Heart right ventricle (tissue), 16 donors: ENCODE measurements around the gene UBE2G2. TPM values are rescaled to one million over a fixed set of nuclear protein-coding genes. Genes with fewer than 3 reads are reported as not detected.

Experiments
- ATAC-seq, 8 donors: fragments of 200-7000 bp; cut with Tn5 transposase; one replicate each; pipeline ENCODE4 v1.9.1; 2020; ENCODE audit warnings: mild to moderate bottlenecking in 8 of 8, moderate library complexity in 8 of 8, moderate number of reproducible peaks in 1 of 8
- DNase-seq, 2 donors: peaks; one replicate each; pipeline ENCODE4 v3.0.0-alpha.2; 2020
- H3K27ac ChIP-seq, 10 donors: fragments of 200-600 bp; sonication (generic) in 2 of 10; one replicate each; pipeline versions ENCODE4 v1.5.0 to v1.8.0; 2020 to 2022; ENCODE audit warnings: mild to moderate bottlenecking in 3 of 10
- H3K27me3 ChIP-seq, 7 donors: fragments of 200-600 bp; one replicate each; pipeline ENCODE4 v1.8.0; 2021 to 2022; ENCODE audit warnings: mild to moderate bottlenecking in 2 of 7
- H3K36me3 ChIP-seq, 9 donors: fragments of 200-600 bp; sonication (generic) in 1 of 9; one replicate each; pipeline versions ENCODE4 v1.5.0 to v1.8.0; 2020 to 2022; ENCODE audit warnings: mild to moderate bottlenecking in 2 of 9
- H3K4me1 ChIP-seq, 9 donors: fragments of 200-600 bp; sonication (generic) in 1 of 9; one replicate each; pipeline versions ENCODE4 v1.5.0 to v1.8.0; 2020 to 2022; ENCODE audit warnings: mild to moderate bottlenecking in 4 of 9
- H3K4me3 ChIP-seq, 10 donors: fragments of 200-600 bp; sonication (generic) in 2 of 10; one replicate each; pipeline versions ENCODE4 v1.5.0 to v1.8.0; 2020 to 2022; ENCODE audit warnings: mild to moderate bottlenecking in 7 of 10, moderate library complexity in 2 of 10
- H3K9me3 ChIP-seq, 11 donors: fragments of 200-600 bp in 10 of 11; sonication (generic) in 2 of 11; one replicate each; pipeline versions ENCODE4 v1.5.0 to v1.8.0; 2013 to 2022; ENCODE audit warnings: mild to moderate bottlenecking in 2 of 11, control low read depth in 1 of 11, moderate library complexity in 1 of 11
- WGBS, 2 donors: extraction: QIAGEN DNeasy Blood & Tissue Kit; methylation state at CpG; one replicate each; pipeline ENCODE4 v1.1.7; 2013; ENCODE audit warnings: inconsistent platforms in 1 of 2; 5-methylcytosine and 5-hydroxymethylcytosine counted together
- intact Hi-C, 10 donors: fragments of 100-400 bp; cut with DNase I; formaldehyde crosslinking; loops; one replicate each; pipeline versions ENCODE4 v1.11.1 to v1.14.2; 2022
- polyA plus RNA-seq, 2 donors: library from polyadenylated mRNA; stranded (reverse); fragments of 200-250 nt; gene quantifications; one replicate each; pipeline ENCODE4 v1.2.3, GENCODE V29; 2013
- total RNA-seq, 10 donors: library from RNA; stranded (reverse); fragmentation: NEBNext Ultra II Directional in 3 of 10; extraction: Animal tissue kit (Norgen Biotek cat#: 25700) in 3 of 10; gene quantifications; one replicate each; pipeline versions ENCODE4 v1.2.1 to v1.2.4, GENCODE V29; 2021 to 2023
- TF ChIP-seq, protein P1 (sequence below), 9 donors: fragments of 200-600 bp; sonication (generic) in 2 of 9; IDR thresholded peaks; one replicate each; pipeline versions ENCODE4 v1.5.0 to v1.8.0; 2021 to 2022; ENCODE audit warnings: antibody characterized with exemption in 9 of 9, mild to moderate bottlenecking in 5 of 9, moderate library complexity in 1 of 9
- donor health status: Arrhythmogenic right ventricular cardiomyopathy.
- donor health status: ischemic (EF 13 %, LVEDD 7.1; RV severe dilation, severe dysfunction).
- donor health status: healthy with polysubstance abuse.
- donor health status: DM: no; HTN: yes; CAD: no.
- donor health status: DM: no; HTN: no; CAD: no.
- donor health status: ischemic (EF 25% LVEDD 6.9; RV normal size, moderate dysfunction).
- donor health status: ischemic (EF 25% LVEDD 5.7; RV mildly dilated, moderate dysfunction).
- donor health status: healthy.
- donor health status: DM: yes; HTN: yes; CAD: no.
- donor health status: Ischemic cardiomyopathy.
- donor health status: ischemic (EF 35%, LVEDD 5.7; RV mildly dilated, moderate dysfunction).
- donor health status: nonischemic (EF 11% LVEDD 7.7; RV severe dilation, severe dysfunction).
- donor health status: DM: yes; HTN: yes; CAD: no.
- donor health status: PGD.
- donor health status: ischemic (EF 29% LVEDD 5.4; RV normal size, mild dysfunction).
- donor health status: nonischemic (EF 23%, LVEDD 6.1; RV moderate dilation, normal function).

UBE2G2 gene
- total and polyA plus RNA-seq, 12 donors: 39.6 to 89.5 (median 63.2) TPM

DNA sequence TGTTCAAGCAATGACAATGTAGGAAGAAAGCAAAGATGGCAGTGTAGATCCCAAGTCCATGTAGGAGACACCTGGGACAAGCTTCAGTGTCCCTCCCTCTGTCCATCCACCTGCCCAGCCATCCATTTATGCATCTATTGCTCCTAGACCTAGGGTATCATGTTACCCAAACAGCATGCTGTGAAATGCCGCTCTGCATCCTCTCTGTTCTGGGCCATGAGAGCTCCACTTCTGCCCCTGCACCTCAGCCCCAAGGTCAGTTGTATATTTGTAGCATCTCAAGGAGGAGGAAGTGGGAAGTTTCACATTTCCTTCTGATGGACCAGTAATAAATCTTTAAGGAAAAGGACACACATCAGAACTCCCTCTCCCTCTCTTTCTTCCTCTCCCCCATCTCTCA lies 62.3 kb downstream of the UBE2G2 start:
- Histone ChIP-seq H3K27ac (no peak overlapping the region), H3K4me3 (no peak overlapping the region), H3K27me3 (peaks cover 0 to 6% (median 0%) of the 10 kb centered on the region in 7 donors), H3K9me3 (peaks cover 0 to 54% (median 28%) of the 10 kb centered on the region in 11 donors), H3K4me1 (no peaks in the 10 kb centered on the region), H3K36me3 (no peaks in the 10 kb centered on the region)
- ATAC-seq (no peak), DNase-seq (no peak)
- TF ChIP-seq, protein P1, sequence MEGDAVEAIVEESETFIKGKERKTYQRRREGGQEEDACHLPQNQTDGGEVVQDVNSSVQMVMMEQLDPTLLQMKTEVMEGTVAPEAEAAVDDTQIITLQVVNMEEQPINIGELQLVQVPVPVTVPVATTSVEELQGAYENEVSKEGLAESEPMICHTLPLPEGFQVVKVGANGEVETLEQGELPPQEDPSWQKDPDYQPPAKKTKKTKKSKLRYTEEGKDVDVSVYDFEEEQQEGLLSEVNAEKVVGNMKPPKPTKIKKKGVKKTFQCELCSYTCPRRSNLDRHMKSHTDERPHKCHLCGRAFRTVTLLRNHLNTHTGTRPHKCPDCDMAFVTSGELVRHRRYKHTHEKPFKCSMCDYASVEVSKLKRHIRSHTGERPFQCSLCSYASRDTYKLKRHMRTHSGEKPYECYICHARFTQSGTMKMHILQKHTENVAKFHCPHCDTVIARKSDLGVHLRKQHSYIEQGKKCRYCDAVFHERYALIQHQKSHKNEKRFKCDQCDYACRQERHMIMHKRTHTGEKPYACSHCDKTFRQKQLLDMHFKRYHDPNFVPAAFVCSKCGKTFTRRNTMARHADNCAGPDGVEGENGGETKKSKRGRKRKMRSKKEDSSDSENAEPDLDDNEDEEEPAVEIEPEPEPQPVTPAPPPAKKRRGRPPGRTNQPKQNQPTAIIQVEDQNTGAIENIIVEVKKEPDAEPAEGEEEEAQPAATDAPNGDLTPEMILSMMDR (IDR thresholded peaks at IDR 0.05): no peak
- 90 to 100% methylated on average over 1 of the region's 1 CpG for WGBS, 2 donors
- intact Hi-C loops: loop anchor here in 1 of 10 donors (5.0 kb wide), 1 partner anchor 222 kb away; no protein-coding TSS in a partner anchor

DNA sequence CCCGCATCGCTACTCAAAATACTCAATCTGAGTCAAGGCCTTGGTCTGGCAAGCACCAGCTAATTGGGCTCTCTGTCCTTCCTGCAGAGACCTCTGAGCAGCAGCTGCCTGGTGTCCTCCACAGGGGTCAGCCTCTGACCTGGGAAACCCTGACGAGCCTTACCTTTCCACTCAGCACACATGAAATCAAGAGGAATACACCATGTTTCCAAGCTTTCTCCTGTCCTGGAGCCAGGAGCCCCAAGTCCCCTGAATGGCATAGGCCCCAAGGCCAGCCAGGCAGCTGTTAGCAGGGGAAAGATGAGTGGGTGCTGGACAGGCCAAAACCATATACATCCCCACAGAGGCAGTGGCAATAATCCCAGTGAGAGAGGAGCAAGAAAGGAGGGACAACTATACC lies 63.0 kb downstream of the UBE2G2 start:
- ATAC-seq (no peak), DNase-seq (no peak)
- Histone ChIP-seq H3K4me1 (no peaks in the 10 kb centered on the region), H3K27me3 (peaks cover 0 to 6% (median 0%) of the 10 kb centered on the region in 7 donors), H3K9me3 (peaks cover 0 to 54% (median 28%) of the 10 kb centered on the region in 11 donors), H3K27ac (no peak overlapping the region), H3K4me3 (no peak overlapping the region), H3K36me3 (no peaks in the 10 kb centered on the region)
- intact Hi-C loops: loop anchor here in 1 of 10 donors (5.0 kb wide), 1 partner anchor 221 kb away; no protein-coding TSS in a partner anchor
- WGBS, 2 donors: 81 to 98% methylated on average over 3 of the region's 3 CpGs
- TF ChIP-seq, protein P1 (IDR thresholded peaks at IDR 0.05): no peak

DNA sequence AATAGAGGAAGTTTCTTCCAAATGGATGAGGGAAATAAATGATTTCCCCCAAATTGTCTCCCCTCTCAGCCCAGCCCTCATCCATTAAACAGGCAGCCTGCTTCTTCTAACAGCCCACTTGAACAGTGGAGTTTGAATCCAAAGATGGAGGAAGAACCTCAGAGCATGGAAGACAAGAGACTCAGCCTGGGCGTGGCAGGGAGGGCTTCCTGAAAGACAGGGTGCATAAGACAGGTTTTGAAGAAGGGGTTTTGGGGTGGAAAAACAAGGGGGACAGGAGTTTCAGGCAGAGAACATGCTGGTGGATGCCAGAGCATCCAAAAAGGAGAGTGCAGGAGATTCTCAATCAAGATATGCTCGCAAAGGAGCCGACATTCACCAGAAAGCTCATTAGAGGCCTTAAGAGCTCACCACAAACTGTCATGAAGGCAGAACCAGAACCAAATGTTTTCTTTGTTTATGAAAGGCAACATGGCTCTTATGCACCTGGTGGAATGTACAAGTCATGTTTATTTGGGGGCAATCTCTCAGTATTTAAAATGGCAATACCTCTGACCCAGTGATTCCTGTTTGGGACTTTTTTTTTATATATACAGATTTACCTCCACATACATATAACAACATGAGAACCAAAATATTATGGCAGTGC lies 63.8 kb downstream of the UBE2G2 start:
- Histone ChIP-seq H3K4me3 (no peak overlapping the region), H3K4me1 (no peaks in the 10 kb centered on the region), H3K9me3 (peaks cover 0 to 54% (median 28%) of the 10 kb centered on the region in 11 donors), H3K27ac (no peak overlapping the region), H3K27me3 (peaks cover 0 to 6% (median 0%) of the 10 kb centered on the region in 7 donors), H3K36me3 (no peaks in the 10 kb centered on the region)
- TF ChIP-seq, protein P1 (IDR thresholded peaks at IDR 0.05): no peak
- intact Hi-C loops: loop anchor here in 1 of 10 donors (5.0 kb wide), 1 partner anchor 221 kb away; no protein-coding TSS in a partner anchor
- DNase-seq (no peak), ATAC-seq (no peak)
- WGBS, 2 donors: 65 to 71% methylated on average over 3 of the region's 3 CpGs

DNA sequence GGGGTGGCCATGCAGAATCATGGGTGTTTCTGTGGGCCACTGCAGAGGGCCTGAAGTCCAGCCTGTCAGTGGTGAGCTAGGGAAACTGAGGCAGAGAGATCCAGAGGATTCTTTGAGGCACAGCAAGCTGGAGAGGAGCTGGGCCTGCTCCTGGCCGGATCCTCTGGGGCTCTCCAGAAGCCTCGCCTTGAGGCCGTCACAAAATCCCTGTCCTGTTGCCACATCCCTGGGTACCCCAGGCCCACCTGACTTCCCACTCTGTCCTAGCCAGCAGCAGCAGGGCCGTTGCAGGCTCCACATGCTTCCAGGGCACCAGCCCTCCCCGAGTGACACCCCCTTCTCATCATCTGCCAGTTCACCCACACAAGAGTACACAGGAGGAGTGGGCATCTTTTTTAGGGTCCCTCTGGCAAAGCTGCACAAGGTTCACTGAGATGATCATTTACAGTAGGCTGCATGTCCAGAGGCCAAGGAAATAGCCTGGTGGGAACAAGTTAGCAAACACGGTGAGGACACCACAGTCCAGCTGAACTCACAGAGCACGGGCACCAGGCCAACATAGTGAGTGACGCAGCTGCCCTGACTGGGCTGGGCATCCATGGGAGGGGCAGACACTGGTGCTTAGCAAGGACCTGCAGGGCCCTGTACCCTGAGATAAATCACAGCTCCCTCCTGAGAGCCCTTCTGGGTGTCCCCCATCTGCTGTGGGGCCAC lies 65.2 kb downstream of the UBE2G2 start:
- Histone ChIP-seq H3K36me3 (no peaks in the 10 kb centered on the region), H3K4me3 (no peak overlapping the region), H3K27ac (no peak overlapping the region), H3K4me1 (no peaks in the 10 kb centered on the region), H3K27me3 (peaks cover 0 to 6% (median 0%) of the 10 kb centered on the region in 7 donors), H3K9me3 (peaks cover 0 to 54% (median 28%) of the 10 kb centered on the region in 11 donors)
- TF ChIP-seq, protein P1 (IDR thresholded peaks at IDR 0.05): no peak
- WGBS, 2 donors: 90 to 92% methylated on average over 8 of the region's 8 CpGs
- DNase-seq (no peak), ATAC-seq (no peak)
- intact Hi-C loops: loop anchor here in 1 of 10 donors (5.0 kb wide), 1 partner anchor 219 kb away; no protein-coding TSS in a partner anchor
